Suprapubic skin (tissue), 4 donors: ENCODE data around the gene PON1. TPM values are rescaled to one million over a fixed set of nuclear protein-coding genes. Genes with fewer than 3 reads are reported as not detected.
A peak's percentile ranks its signal among the peaks of the same experiment; 100 is the strongest.

ENCODE experiments used
- DNase-seq, 2 donors: peaks; one replicate each; pipeline ENCODE4 v3.0.0-alpha.2; 2019; ENCODE audit warnings: low spot score in 2 of 2
- H3K27ac ChIP-seq: fragments of 200-600 bp; sonication (generic); one replicate; pipeline ENCODE4 v1.5.1; 2019
- H3K27me3 ChIP-seq: fragments of 200-600 bp; sonication (generic); one replicate; pipeline ENCODE4 v1.5.1; 2019
- H3K36me3 ChIP-seq: fragments of 200-600 bp; sonication (generic); one replicate; pipeline ENCODE4 v1.5.1; 2019
- H3K4me1 ChIP-seq: fragments of 200-600 bp; sonication (generic); one replicate; pipeline ENCODE4 v1.5.1; 2019
- H3K4me3 ChIP-seq: fragments of 200-600 bp; sonication (generic); one replicate; pipeline ENCODE4 v1.5.1; 2019; ENCODE audit warnings: mild to moderate bottlenecking
- H3K9me3 ChIP-seq: fragments of 200-600 bp; sonication (generic); one replicate; pipeline ENCODE4 v1.5.1; 2019
- EP300 ChIP-seq: sonication (generic); formaldehyde crosslinking; IDR thresholded peaks from one replicate; pipeline ENCODE4 v1.6.1; 2017; ENCODE audit warnings: antibody characterized with exemption
- POLR2A ChIP-seq, 2 donors: fragments of 450-650 bp; IDR thresholded peaks; one replicate each; pipeline ENCODE4 v1.6.1; 2017; ENCODE audit warnings: antibody characterized with exemption in 2 of 2, mild to moderate bottlenecking in 2 of 2, moderate library complexity in 2 of 2
- POLR2AphosphoS5 ChIP-seq, 3 donors: sonication (generic); formaldehyde crosslinking; IDR thresholded peaks; one replicate each; pipeline ENCODE4 v1.6.1; 2017; ENCODE audit warnings: antibody characterized with exemption in 3 of 3
- WGBS: methylation state at CpG from one replicate; pipeline ENCODE4 v1.1.5; 2018; 5-methylcytosine and 5-hydroxymethylcytosine counted together
- total RNA-seq, 4 donors: library from RNA; depleted of rRNA; stranded (reverse); fragments of >200 nt; gene quantifications; one replicate each; pipeline ENCODE4 v1.1.0, GENCODE V29; 2016
- TF ChIP-seq, protein P1 (sequence below), 2 donors: fragments of 200-600 bp in 1 of 2; fragments of 450-650 bp in 1 of 2; sonication (generic) in 1 of 2; IDR thresholded peaks; one replicate each; pipeline ENCODE4 v1.5.1; 2016 to 2019; ENCODE audit warnings: antibody characterized with exemption in 2 of 2, mild to moderate bottlenecking in 1 of 2, moderate library complexity in 1 of 2

PON1 gene
- under 1 TPM in 2 of 4 donors, not detected in 2; 0.30 to 0.97 TPM for total RNA-seq

DNA sequence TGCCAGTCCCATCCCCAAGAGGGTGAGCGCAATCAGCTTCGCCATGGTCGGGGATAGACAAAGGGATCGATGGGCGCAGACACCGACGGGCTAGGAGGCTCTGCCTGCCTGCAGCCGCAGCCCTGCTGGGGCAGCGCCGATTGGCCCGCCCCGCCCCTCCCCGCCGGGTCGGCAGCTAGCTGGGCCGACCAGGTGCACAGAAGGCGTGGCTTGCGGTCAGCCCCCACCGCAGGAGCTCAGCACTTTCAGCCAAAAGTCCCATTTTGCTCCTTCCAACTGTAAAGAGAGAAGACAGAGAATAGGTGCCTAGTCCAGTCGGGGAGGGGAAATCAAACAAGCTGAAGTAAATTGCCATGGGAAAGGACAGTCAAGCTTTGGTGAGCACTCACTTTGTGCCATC, at the start of gene PON1:
Gene PON1, minus strand, starts transcription at position 102 of the 400 bp plus-strand sequence. Its CDS starts 57 bp downstream, at position 45.
- WGBS = 38% methylated on average over 2 of the region's 20 CpGs
- no peak within 1 kb of the TSS for H3K27ac ChIP-seq
- H3K27me3 ChIP-seq = peaks cover 13% of the 10 kb centered on the region
- no peak for TF ChIP-seq POLR2AphosphoS5 (IDR thresholded peaks at IDR 0.05)
- no peak for TF ChIP-seq POLR2A (IDR thresholded peaks at IDR 0.05)
- TF ChIP-seq, protein P1, sequence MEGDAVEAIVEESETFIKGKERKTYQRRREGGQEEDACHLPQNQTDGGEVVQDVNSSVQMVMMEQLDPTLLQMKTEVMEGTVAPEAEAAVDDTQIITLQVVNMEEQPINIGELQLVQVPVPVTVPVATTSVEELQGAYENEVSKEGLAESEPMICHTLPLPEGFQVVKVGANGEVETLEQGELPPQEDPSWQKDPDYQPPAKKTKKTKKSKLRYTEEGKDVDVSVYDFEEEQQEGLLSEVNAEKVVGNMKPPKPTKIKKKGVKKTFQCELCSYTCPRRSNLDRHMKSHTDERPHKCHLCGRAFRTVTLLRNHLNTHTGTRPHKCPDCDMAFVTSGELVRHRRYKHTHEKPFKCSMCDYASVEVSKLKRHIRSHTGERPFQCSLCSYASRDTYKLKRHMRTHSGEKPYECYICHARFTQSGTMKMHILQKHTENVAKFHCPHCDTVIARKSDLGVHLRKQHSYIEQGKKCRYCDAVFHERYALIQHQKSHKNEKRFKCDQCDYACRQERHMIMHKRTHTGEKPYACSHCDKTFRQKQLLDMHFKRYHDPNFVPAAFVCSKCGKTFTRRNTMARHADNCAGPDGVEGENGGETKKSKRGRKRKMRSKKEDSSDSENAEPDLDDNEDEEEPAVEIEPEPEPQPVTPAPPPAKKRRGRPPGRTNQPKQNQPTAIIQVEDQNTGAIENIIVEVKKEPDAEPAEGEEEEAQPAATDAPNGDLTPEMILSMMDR (IDR thresholded peaks at IDR 0.05) = no peak
- TF ChIP-seq EP300 = no peak
- H3K9me3 ChIP-seq = no peaks in the 10 kb centered on the region
- DNase-seq = no peak
- no peaks in the 10 kb centered on the region for H3K4me1 ChIP-seq
- H3K36me3 ChIP-seq = no peaks in the 10 kb centered on the region
- no peak within 1 kb of the TSS for H3K4me3 ChIP-seq

DNA sequence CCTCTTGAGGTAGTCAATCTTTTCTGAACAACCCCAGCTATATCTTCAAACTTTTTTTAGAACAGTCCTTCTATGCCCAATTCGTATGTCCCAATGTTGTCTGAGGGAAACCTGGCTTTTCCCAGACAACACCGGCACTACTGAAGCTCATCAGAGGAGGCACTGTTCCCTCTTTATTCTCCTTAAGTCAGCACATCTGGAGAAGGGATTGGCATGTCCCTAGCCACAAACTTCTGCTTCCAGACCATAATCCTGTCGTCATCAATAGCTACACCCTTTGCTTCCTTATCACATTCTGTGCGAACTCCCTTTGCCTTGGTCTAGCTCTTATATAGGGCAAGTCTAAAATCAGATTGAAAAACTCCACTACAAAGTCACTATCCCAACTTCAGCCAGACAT, 49.0 kb upstream of the PON1 start:
- TF ChIP-seq POLR2AphosphoS5 (IDR thresholded peaks at IDR 0.05) = no peak
- TF ChIP-seq POLR2A (IDR thresholded peaks at IDR 0.05) = no peak
- TF ChIP-seq, protein P1 (IDR thresholded peaks at IDR 0.05) = no peak
- no peak for TF ChIP-seq EP300
- no peaks in the 10 kb centered on the region for H3K4me1 ChIP-seq
- 79% methylated on average over 4 of the region's 4 CpGs for WGBS

DNA sequence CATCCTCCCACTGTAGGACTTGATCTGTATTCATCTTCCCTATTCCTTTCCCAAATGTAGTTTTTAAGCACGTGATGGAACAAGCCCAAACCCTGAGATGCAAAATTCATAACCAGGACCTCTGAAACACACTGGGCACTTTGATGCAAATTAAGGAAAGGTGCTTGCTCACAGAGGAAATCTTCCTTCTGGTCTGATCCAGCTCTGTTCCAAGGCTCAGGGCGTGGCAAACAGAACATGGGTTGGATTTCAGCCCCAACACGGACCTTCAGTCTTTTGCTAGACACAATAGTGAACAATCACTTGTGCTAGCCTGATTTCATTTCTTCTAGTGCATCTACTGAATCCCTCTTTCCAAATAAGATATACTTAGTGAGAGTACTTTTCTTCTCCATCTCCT, 43.9 kb upstream of the PON1 start:
- no peaks in the 10 kb centered on the region for H3K9me3 ChIP-seq

More for the DNA sequence above, 49.0 kb upstream of the PON1 start:
- Histone ChIP-seq H3K36me3 (no peaks in the 10 kb centered on the region), H3K4me3 (no peak overlapping the region), H3K27me3 (no peaks in the 10 kb centered on the region), H3K9me3 (no peaks in the 10 kb centered on the region), H3K27ac (no peak overlapping the region)
- no peak for DNase-seq

DNA sequence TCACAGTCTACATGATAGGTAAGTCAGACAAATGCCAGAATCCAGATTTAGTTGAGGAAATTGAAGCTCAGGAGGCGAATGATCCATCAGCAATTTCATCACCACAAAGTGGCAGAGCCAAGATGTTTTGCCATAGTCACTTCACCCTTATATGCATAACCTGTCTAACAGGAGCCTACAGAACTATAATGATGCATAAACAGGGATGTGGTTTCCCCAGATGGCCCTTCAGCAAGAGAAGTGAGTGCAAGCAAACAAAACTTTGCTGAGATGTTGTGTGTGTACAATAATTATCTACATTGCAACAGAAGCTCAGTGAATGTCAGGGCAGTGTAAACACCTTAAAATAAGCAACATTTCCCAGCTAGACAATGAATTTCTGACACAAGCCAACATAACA, 43.3 kb upstream of the PON1 start:
- no peak overlapping the region for H3K4me3 ChIP-seq
- peak overlapping the region; percentile 55 for H3K27ac ChIP-seq
- H3K9me3 ChIP-seq = no peaks in the 10 kb centered on the region
- TF ChIP-seq POLR2A (IDR thresholded peaks at IDR 0.05) (no peak), POLR2AphosphoS5 (IDR thresholded peaks at IDR 0.05) (peak in 1 of 3 donors; percentile 24), EP300 (no peak)
- TF ChIP-seq, protein P1 (IDR thresholded peaks at IDR 0.05) = no peak
- no peak for DNase-seq
- WGBS = 68% methylated on average over 1 of the region's 1 CpG
- no peaks in the 10 kb centered on the region for H3K27me3 ChIP-seq
- no peaks in the 10 kb centered on the region for H3K4me1 ChIP-seq
- no peaks in the 10 kb centered on the region for H3K36me3 ChIP-seq

More for the DNA sequence above, 43.9 kb upstream of the PON1 start:
- H3K27ac ChIP-seq = peak overlapping the region; percentile 55
- WGBS = 73% methylated on average over 3 of the region's 3 CpGs
- no peaks in the 10 kb centered on the region for H3K36me3 ChIP-seq
- H3K27me3 ChIP-seq = no peaks in the 10 kb centered on the region
- no peaks in the 10 kb centered on the region for H3K4me1 ChIP-seq
- TF ChIP-seq, protein P1 (IDR thresholded peaks at IDR 0.05) = no peak
- TF ChIP-seq EP300 = no peak
- no peak for TF ChIP-seq POLR2A (IDR thresholded peaks at IDR 0.05)
- no peak for TF ChIP-seq POLR2AphosphoS5 (IDR thresholded peaks at IDR 0.05)
- no peak overlapping the region for H3K4me3 ChIP-seq
- DNase-seq = no peak

DNA sequence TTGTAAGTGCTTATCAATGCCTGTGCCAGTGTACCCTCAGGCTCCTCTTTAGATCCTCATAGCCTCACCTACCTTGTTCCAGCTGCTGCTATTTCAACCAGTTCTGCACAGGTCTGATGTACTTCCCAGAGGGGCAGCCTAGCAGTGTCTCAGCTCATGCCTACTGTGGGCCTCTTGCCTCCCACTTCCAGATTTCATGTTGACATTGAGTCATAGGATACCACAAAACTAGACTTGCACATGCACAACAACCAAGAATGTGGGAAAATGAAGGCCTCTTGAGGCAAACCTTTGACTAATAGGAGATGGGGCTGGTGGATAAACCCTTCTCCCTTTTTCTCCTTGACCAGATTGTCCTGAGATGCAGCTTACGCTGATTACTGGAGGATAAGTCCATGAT, 40.8 kb upstream of the PON1 start:
- no peaks in the 10 kb centered on the region for H3K9me3 ChIP-seq
- 95% methylated on average over 1 of the region's 1 CpG for WGBS
- no peaks in the 10 kb centered on the region for H3K36me3 ChIP-seq
- H3K4me3 ChIP-seq = no peak overlapping the region
- H3K27ac ChIP-seq = no peak overlapping the region
- TF ChIP-seq POLR2AphosphoS5 (IDR thresholded peaks at IDR 0.05) (no peak), POLR2A (IDR thresholded peaks at IDR 0.05) (no peak), EP300 (no peak)
- TF ChIP-seq, protein P1 (IDR thresholded peaks at IDR 0.05) = no peak
- H3K4me1 ChIP-seq = no peaks in the 10 kb centered on the region
- DNase-seq = no peak
- H3K27me3 ChIP-seq = no peaks in the 10 kb centered on the region
